22Rv1 (cell line): ENCODE measurements around the gene OR1N1.

Source experiments
- H3K27ac ChIP-seq: fragments of 450-650 bp; 2 replicates; pipeline ENCODE4 v1.5.1; 2017
- ZFX ChIP-seq: fragments of 450-650 bp; IDR thresholded peaks from 2 replicates; pipeline ENCODE4 v1.6.1; 2017; ENCODE audit warnings: antibody characterized with exemption, borderline replicate concordance
- TF ChIP-seq, protein P1 (sequence below): fragments of 450-650 bp; IDR thresholded peaks from 2 replicates; pipeline ENCODE4 v1.5.1; 2017; ENCODE audit warnings: mild to moderate bottlenecking

The OR1N1 gene, protein sequence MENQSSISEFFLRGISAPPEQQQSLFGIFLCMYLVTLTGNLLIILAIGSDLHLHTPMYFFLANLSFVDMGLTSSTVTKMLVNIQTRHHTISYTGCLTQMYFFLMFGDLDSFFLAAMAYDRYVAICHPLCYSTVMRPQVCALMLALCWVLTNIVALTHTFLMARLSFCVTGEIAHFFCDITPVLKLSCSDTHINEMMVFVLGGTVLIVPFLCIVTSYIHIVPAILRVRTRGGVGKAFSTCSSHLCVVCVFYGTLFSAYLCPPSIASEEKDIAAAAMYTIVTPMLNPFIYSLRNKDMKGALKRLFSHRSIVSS

DNA sequence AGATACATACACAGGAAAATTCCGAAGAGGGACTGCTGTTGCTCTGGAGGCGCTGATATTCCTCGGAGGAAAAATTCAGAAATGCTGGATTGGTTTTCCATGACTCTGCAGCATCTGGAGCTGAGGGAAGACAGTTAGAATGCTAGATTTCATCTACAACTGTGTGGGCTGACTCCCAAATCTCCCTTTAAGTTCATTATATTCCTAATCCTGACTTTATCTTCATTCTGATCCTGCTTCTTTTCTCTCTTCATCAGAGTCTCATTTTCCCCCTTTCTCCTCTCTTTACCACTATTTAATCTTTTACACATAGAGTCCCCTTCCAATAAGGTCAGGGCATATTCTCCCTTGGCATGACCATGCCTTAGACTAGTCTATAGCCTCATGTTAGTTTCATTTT lies at the start of gene OR1N1:
Gene OR1N1, minus strand, starts transcription at position 101 of the 400 bp plus-strand sequence. Its CDS starts 0 bp downstream, at position 101.
- H3K27ac ChIP-seq = no peak within 1 kb of the TSS
- TF ChIP-seq, protein P1, sequence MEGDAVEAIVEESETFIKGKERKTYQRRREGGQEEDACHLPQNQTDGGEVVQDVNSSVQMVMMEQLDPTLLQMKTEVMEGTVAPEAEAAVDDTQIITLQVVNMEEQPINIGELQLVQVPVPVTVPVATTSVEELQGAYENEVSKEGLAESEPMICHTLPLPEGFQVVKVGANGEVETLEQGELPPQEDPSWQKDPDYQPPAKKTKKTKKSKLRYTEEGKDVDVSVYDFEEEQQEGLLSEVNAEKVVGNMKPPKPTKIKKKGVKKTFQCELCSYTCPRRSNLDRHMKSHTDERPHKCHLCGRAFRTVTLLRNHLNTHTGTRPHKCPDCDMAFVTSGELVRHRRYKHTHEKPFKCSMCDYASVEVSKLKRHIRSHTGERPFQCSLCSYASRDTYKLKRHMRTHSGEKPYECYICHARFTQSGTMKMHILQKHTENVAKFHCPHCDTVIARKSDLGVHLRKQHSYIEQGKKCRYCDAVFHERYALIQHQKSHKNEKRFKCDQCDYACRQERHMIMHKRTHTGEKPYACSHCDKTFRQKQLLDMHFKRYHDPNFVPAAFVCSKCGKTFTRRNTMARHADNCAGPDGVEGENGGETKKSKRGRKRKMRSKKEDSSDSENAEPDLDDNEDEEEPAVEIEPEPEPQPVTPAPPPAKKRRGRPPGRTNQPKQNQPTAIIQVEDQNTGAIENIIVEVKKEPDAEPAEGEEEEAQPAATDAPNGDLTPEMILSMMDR = no peak
- TF ChIP-seq ZFX = no peak

DNA sequence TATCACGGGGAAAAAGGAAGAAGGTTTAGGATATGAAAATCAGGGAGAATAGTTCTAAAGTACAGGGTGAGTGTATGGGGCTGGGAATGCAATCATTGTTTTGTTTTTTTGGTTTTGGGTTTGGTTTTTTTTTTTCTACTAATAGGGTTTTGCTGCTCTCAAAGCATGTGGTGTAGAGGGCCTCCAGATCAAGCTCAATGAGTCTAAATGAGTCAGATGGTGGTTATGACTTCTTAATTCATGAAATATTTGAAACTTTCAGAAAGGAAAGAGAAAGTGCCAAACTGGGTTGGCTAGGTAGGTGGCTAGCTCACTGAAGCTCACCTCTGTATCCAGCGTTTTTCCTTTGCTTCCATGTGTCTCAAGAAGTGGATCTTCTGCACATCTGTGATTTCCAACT lies 45.4 kb upstream of the OR1N1 start:
- H3K27ac ChIP-seq = no peak overlapping the region
- TF ChIP-seq, protein P1 = no peak
- no peak for TF ChIP-seq ZFX

DNA sequence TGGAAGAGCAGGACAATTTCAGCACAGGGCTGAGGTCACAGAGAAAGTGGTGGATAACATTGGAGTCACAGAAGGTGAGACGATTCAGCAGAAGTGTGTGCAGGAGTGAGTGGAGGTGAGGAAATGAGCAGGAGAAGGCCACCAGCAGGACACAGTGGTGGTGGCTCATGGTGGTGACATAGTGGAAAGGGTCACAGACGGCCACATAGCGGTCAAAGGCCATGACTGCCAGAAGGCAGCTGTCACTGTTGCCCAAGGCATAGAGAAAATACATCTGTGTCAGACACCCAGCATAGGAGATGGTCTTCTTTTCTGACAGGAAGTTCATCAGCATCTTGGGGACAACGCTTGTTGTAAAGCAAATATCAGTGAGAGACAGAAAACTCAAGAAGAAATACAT lies 40.8 kb upstream of the OR1N1 start:
- H3K27ac ChIP-seq = no peak overlapping the region
- TF ChIP-seq, protein P1 = no peak
- no peak for TF ChIP-seq ZFX

DNA sequence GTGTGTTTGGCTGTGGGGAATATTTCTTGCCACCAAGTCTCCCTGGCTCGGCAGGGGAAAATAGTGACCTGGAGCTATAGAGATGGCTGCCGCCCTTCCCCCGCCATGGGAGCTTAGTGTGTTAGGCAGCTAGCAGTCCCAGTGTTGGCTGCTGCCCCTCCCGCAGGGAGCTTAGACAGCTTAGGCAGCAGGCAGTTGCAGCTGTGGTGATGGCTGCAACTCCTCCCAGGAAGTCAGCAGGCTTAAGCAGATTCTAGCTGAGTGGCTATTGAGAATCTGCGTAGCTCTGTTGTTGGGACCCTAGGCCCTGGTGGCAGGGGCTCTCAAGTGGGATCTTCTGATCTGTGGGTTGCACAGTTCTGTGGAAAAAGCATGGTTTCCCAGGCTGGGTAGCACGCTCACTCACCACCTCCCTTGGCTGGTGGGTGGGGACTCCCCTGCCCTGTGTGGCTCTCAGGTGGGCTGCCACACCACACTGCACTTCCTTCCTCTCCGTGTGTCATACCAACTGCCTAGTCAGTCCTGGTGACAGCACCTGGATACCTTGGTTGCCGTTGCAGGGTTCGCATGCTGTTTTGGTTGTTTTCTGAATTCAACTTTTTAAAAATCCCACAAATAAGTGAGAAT lies 35.2 kb upstream of the OR1N1 start:
- no peak overlapping the region for H3K27ac ChIP-seq
- no peak for TF ChIP-seq ZFX
- TF ChIP-seq, protein P1 = no peak

DNA sequence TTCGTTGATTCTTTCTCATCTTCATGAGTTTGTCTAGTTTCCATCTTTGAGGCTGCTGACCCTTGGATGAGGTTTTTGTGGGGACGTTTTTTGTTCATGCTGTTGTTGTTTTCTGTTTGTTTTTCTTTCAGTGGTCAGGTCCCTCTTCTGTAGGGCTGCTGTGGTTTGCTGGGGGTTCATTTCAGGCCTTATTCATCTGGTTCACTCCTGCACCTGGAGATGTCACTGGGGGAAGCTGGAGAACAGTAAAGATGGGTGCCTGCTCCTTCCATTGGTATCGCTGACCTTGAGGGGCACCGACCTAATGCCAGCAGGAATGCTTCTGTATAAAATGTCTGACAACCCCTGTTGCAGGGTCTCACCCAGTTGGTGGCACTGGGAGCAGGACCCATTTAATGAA lies 34.4 kb upstream of the OR1N1 start:
- TF ChIP-seq, protein P1 = no peak
- no peak for TF ChIP-seq ZFX

DNA sequence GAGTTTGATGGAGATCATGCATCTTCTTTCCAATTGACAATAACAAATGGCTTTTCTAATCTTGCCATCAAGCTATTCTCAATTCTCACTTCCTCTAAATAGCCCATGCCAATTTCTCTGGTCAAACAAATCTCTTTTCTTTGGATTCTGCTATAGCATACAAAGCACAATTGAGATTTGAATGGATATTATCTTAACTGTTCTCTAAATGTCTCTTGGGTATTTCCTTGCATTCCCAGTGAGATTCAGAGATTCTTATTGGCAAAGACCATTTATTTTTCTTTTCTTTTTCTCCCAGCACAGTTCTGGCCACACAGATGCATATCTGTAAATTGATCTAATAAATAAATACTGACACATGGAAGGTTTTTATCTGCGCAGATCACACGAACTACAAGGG lies 25.7 kb upstream of the OR1N1 start, which contains the start of gene OR1N2:
Gene OR1N2, plus strand, starts transcription at position 301 of the 400 bp plus-strand sequence. CDS start 100 bp downstream, outside the sequence.
- no peak for TF ChIP-seq ZFX
- TF ChIP-seq, protein P1 = no peak
- H3K27ac ChIP-seq = no peak within 1 kb of the TSS

More for the DNA sequence above, 34.4 kb upstream of the OR1N1 start:
- no peak overlapping the region for H3K27ac ChIP-seq

DNA sequence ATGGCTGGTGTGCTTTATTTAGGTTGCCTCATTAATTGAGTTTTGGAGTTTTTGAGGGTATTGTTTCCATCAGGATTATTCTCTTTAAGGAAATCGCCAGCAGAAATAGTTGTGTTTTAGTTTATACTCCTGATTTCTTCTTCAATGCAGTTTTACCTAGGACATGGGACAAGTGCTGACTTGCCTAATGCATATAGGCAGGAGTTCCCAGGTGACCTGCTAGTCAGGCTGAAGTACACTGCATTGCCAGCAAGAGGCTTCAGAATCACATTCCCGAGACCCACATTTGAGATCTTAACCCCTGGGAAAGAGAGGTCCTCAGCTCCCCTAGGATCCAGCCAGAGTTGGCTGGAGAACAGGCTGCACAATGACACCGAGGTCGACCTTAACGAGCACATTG lies 24.3 kb upstream of the OR1N1 start:
- TF ChIP-seq ZFX = no peak
- TF ChIP-seq, protein P1 = no peak
- H3K27ac ChIP-seq = no peak overlapping the region
